K562 (cell line): Measurements from ENCODE around the gene TMEM208. TPM values are rescaled to one million over a fixed set of nuclear protein-coding genes. Genes with fewer than 3 reads are reported as not detected.
A peak's percentile ranks its signal among the peaks of the same experiment; 100 is the strongest.

Experiments
- ATAC-seq: fragments of 200-7000 bp; cut with Tn5 transposase; 3 replicates; pipeline ENCODE4 v1.9.1; 2020; ENCODE audit warnings: moderate library complexity
- BruUV-seq: library from RNA; stranded (reverse); fragments of 400-500 nt; replicated peaks from 2 replicates; lab custom pipeline; 2021; lab: Mats Ljungman, UMichigan
- CTCF ChIA-PET: fragments of 300-600 bp; formaldehyde crosslinking; extraction: SDS; loops from one replicate; lab custom pipeline; 2021; ENCODE audit warnings: low intra/inter-chr PET ratio; lab: Yijun Ruan, JAX
- POLR2A ChIA-PET: fragments of 300-600, 350-650 bp; sonication (Branson Sonifier 250); formaldehyde crosslinking; extraction: SDS; loops from one replicate; lab custom pipeline; 2021; ENCODE audit warnings: antibody characterized with exemption, inconsistent platforms; lab: Yijun Ruan, JAX
- DNase-seq, 4 experiments: peaks; one replicate each; pipeline versions ENCODE4 v3.0.0 to v3.0.0-alpha.2; 2011 to 2018; ENCODE audit warnings: low spot score in 3 of 4, mixed read lengths in 3 of 4; ENCODE audit errors: extremely low read depth in 1 of 4
- FAIRE-seq: peaks from 2 replicates; lab custom pipeline; 2011; peaks lifted over from hg19 to GRCh38; lab: Jason Lieb, UNC
- H2AFZ ChIP-seq: 2 replicates; pipeline ENCODE4 v1.6.0; 2011; ENCODE audit warnings: low read depth, low read length, control low read depth, inconsistent platforms
- H3K27ac ChIP-seq: fragments of 200-600 bp; 3 replicates; pipeline ENCODE4 v1.8.0; 2011; ENCODE audit warnings: low read depth, mild to moderate bottlenecking, control low read depth, inconsistent platforms, low read length, moderate library complexity, mixed read lengths; ENCODE audit errors: extremely low read depth
- H3K27me3 ChIP-seq, 2 experiments: fragments of 300-600 bp in 1 of 2; 2 replicates in 1 of 2; 3 replicates in 1 of 2; pipeline versions ENCODE4 v1.6.0 to v1.8.0; 2011; ENCODE audit warnings: inconsistent platforms in 2 of 2, low read length in 2 of 2, mild to moderate bottlenecking in 1 of 2, mixed read lengths in 1 of 2, moderate library complexity in 1 of 2; ENCODE audit not compliant: control insufficient read depth in 2 of 2, insufficient read depth in 2 of 2
- H3K36me3 ChIP-seq: fragments of 300-600 bp; 3 replicates; pipeline ENCODE4 v1.8.0; 2011; ENCODE audit warnings: mild to moderate bottlenecking, low read length, inconsistent platforms; ENCODE audit not compliant: control insufficient read depth, insufficient read depth
- H3K4me1 ChIP-seq, 2 experiments: fragments of 200-600 bp in 1 of 2; replicated peaks in 1 of 2; 2 replicates in 1 of 2; 3 replicates in 1 of 2; pipeline versions ENCODE4 v1.5.1 to v1.8.0; 2011; ENCODE audit warnings: inconsistent platforms in 2 of 2, low read length in 2 of 2, mild to moderate bottlenecking in 1 of 2, mixed read lengths in 1 of 2, moderate library complexity in 1 of 2; ENCODE audit not compliant: control insufficient read depth in 2 of 2, insufficient read depth in 2 of 2
- H3K4me2 ChIP-seq: 2 replicates; pipeline ENCODE4 v1.6.1; 2011; ENCODE audit warnings: low read length, control low read depth, inconsistent platforms, mixed read lengths; ENCODE audit not compliant: insufficient read depth
- H3K4me3 ChIP-seq: fragments of 200-600 bp; sonication (generic), shearing (Covaris generic); 2 replicates; pipeline ENCODE4 v1.5.1; 2016; ENCODE audit warnings: control low read depth, inconsistent platforms
- H3K79me2 ChIP-seq: fragments of 200-600 bp; 3 replicates; pipeline ENCODE4 v1.8.0; 2011; ENCODE audit warnings: low read length, inconsistent platforms; ENCODE audit not compliant: control insufficient read depth, insufficient read depth
- H3K9ac ChIP-seq, 2 experiments: 2 replicates each; pipeline versions ENCODE4 v1.6.0 to v1.6.1; 2011; ENCODE audit warnings: low read depth in 2 of 2, low read length in 2 of 2, control low read depth in 1 of 2, inconsistent platforms in 1 of 2, mild to moderate bottlenecking in 1 of 2, mixed read lengths in 1 of 2; ENCODE audit not compliant: insufficient read depth in 1 of 2
- H3K9me1 ChIP-seq: one replicate; pipeline ENCODE4 v1.6.0; 2011; ENCODE audit warnings: inconsistent platforms, mild to moderate bottlenecking, low read length, moderate library complexity; ENCODE audit not compliant: control insufficient read depth, insufficient read depth
- H3K9me3 ChIP-seq: replicated peaks from 2 replicates; pipeline ENCODE4 v1.5.1; 2011; ENCODE audit warnings: low read depth, low read length, inconsistent platforms; ENCODE audit not compliant: control insufficient read depth, insufficient read depth
- H4K20me1 ChIP-seq: replicated peaks from 2 replicates; pipeline ENCODE4 v1.6.1; 2011; ENCODE audit warnings: low read length, inconsistent platforms, mixed read lengths; ENCODE audit not compliant: control insufficient read depth, insufficient read depth
- MAFK ChIP-seq: IDR thresholded peaks from 2 replicates; pipeline ENCODE4 v1.6.1; 2011; ENCODE audit warnings: low read length, improper control_type of control experiment
- POLR2AphosphoS5 ChIP-seq: IDR thresholded peaks from 2 replicates; pipeline ENCODE4 v1.6.1; 2011; ENCODE audit warnings: mild to moderate bottlenecking, low read depth, low read length, moderate library complexity; ENCODE audit not compliant: control insufficient read depth, insufficient read depth
- RBFOX2 ChIP-seq: fragments of 200-400 bp; formaldehyde crosslinking; IDR thresholded peaks from 2 replicates; pipeline ENCODE4 v1.6.1; 2017; ENCODE audit warnings: low read depth, mild to moderate bottlenecking, low read length, moderate library complexity
- ZNF589 ChIP-seq: fragments of 200-800 bp; sonication (Bioruptor generic); IDR thresholded peaks from 2 replicates; pipeline ENCODE4 v1.6.1; 2016; ENCODE audit warnings: low read depth, missing genetic modification characterization, missing compliant biosample characterization
- WGBS: fragments of 100-300 bp; shearing (Covaris generic); methylation state at CpG from one replicate; pipeline ENCODE4 v1.1.6; 2016; ENCODE audit warnings: low coverage, mixed read lengths; ENCODE audit not compliant: insufficient coverage; ENCODE audit errors: missing lambda C conversion rate; 5-methylcytosine and 5-hydroxymethylcytosine counted together
- in situ Hi-C: fragments of 300-500 bp; cut with MboI; formaldehyde crosslinking; loops from 4 replicates; pipeline ENCODE4 v1.15.0; 2018; ENCODE audit warnings: inconsistent platforms, mixed read lengths
- intact Hi-C: fragments of 100-400 bp; cut with micrococcal nuclease; formaldehyde crosslinking; loops from 2 replicates; pipeline ENCODE4 v1.14.2; 2022
- polyA plus RNA-seq, 8 experiments: library from polyadenylated mRNA; depleted of rRNA in 4 of 8; stranded (reverse) in 5 of 8; unstranded in 3 of 8; fragments of >200 nt; fragmentation: Nextera tagmentation in 2 of 8; fragmentation: Illumina TruSeq in 1 of 8; extraction: Ambion mirVana in 2 of 8; extraction: Trizol in 1 of 8; gene quantifications; 2 replicates each; pipeline versions ENCODE4 v1.2.1 to v1.2.3, GENCODE V29; 2011 to 2014; ENCODE audit warnings: inconsistent platforms in 1 of 8, missing spikeins in 1 of 8
- total RNA-seq, 7 experiments: library from RNA; depleted of rRNA in 6 of 7; stranded (reverse); fragments of >200 nt in 6 of 7; fragmentation: Illumina TruSeq in 2 of 7; extraction: Trizol in 2 of 7; gene quantifications; 2 replicates each; pipeline versions ENCODE4 v1.2.1 to v1.2.3, GENCODE V29; 2011 to 2021; ENCODE audit warnings: low replicate concordance in 1 of 7
- TF ChIP-seq, protein P1 (sequence below): fragments of 450-650 bp; IDR thresholded peaks from 2 replicates; pipeline ENCODE4 v1.6.1; 2016
- TF ChIP-seq, protein P2 (sequence below): sonication (generic); formaldehyde crosslinking; IDR thresholded peaks from 2 replicates; pipeline ENCODE4 v1.8.0; 2022; ENCODE audit warnings: mild to moderate bottlenecking, missing genetic modification reagents
- TF ChIP-seq, protein P3 (sequence below): fragments of 450-650 bp; conservative IDR thresholded peaks from 2 replicates; pipeline ENCODE4 v1.6.1; 2016; ENCODE audit warnings: missing genetic modification characterization, low read depth, mild to moderate bottlenecking, missing compliant biosample characterization, moderate library complexity

Gene TMEM208
- total and polyA plus RNA-seq, 9 of the 15 experiments (the other 6 are each of a cell fraction or from before 2014, with no cell fraction given): 31.8 to 239 (median 54.3) TPM

DNA sequence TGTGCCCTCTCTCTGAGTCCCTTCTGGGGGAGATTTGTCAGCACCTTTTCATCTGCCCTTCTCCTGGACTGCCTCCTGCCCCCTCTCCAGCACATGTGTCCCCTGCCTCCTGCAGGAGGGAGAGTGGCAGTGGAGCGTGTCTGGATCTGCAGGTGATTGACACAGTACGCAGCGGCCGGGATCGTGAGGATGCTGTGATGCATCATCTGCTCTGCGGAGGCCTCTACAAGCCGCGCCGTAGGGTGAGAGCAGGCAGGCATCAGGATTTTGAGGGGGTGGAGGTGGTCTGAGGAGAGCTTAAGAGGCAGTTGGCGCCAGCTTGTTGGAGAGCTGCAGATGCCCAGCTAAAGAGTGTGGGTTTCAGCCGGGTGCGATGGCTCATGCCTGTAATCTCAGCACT lies 32.8 kb downstream of the TMEM208 start:
- Histone ChIP-seq H3K36me3 (no peaks in the 10 kb centered on the region), H3K27me3 (no peaks in the 10 kb centered on the region), H3K9me3 (no peaks in the 10 kb centered on the region), H3K79me2 (no peaks in the 10 kb centered on the region), H3K9me1 (no peaks in the 10 kb centered on the region), H3K9ac (no peak overlapping the region), H3K4me2 (no peak overlapping the region), H3K4me3 (no peak overlapping the region), H2AFZ (no peak overlapping the region), H4K20me1 (no peaks in the 10 kb centered on the region), H3K4me1 (peaks cover 9 to 23% of the 10 kb centered on the region in 2 experiments; a peak in 4 of 5 replicates), H3K27ac (no peak overlapping the region)
- no peak for ATAC-seq
- CTCF ChIA-PET: interaction anchor here (0.7 to 2.1 kb wide), 4 partner anchors 19 to 139 kb away, joined by 4 to 18 read pairs (median 9); partner anchors contain the start of gene PLEKHG4
- POLR2A ChIA-PET: interaction anchor here (1.2 to 1.6 kb wide), 2 partner anchors 126 to 301 kb away, joined by 3 read pairs; no protein-coding TSS in a partner anchor
- in situ Hi-C loops: no loop called here
- TF ChIP-seq ZNF589 (CRISPR knock-in tag) (no peak), RBFOX2 (no peak), POLR2AphosphoS5 (no peak), MAFK (no peak)
- TF ChIP-seq, protein P1, sequence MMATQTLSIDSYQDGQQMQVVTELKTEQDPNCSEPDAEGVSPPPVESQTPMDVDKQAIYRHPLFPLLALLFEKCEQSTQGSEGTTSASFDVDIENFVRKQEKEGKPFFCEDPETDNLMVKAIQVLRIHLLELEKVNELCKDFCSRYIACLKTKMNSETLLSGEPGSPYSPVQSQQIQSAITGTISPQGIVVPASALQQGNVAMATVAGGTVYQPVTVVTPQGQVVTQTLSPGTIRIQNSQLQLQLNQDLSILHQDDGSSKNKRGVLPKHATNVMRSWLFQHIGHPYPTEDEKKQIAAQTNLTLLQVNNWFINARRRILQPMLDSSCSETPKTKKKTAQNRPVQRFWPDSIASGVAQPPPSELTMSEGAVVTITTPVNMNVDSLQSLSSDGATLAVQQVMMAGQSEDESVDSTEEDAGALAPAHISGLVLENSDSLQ: peak; percentile 38; the same call in 1 of the 2 replicates
- TF ChIP-seq, protein P2, sequence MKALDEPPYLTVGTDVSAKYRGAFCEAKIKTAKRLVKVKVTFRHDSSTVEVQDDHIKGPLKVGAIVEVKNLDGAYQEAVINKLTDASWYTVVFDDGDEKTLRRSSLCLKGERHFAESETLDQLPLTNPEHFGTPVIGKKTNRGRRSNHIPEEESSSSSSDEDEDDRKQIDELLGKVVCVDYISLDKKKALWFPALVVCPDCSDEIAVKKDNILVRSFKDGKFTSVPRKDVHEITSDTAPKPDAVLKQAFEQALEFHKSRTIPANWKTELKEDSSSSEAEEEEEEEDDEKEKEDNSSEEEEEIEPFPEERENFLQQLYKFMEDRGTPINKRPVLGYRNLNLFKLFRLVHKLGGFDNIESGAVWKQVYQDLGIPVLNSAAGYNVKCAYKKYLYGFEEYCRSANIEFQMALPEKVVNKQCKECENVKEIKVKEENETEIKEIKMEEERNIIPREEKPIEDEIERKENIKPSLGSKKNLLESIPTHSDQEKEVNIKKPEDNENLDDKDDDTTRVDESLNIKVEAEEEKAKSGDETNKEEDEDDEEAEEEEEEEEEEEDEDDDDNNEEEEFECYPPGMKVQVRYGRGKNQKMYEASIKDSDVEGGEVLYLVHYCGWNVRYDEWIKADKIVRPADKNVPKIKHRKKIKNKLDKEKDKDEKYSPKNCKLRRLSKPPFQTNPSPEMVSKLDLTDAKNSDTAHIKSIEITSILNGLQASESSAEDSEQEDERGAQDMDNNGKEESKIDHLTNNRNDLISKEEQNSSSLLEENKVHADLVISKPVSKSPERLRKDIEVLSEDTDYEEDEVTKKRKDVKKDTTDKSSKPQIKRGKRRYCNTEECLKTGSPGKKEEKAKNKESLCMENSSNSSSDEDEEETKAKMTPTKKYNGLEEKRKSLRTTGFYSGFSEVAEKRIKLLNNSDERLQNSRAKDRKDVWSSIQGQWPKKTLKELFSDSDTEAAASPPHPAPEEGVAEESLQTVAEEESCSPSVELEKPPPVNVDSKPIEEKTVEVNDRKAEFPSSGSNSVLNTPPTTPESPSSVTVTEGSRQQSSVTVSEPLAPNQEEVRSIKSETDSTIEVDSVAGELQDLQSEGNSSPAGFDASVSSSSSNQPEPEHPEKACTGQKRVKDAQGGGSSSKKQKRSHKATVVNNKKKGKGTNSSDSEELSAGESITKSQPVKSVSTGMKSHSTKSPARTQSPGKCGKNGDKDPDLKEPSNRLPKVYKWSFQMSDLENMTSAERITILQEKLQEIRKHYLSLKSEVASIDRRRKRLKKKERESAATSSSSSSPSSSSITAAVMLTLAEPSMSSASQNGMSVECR: no peak
- TF ChIP-seq, protein P3, sequence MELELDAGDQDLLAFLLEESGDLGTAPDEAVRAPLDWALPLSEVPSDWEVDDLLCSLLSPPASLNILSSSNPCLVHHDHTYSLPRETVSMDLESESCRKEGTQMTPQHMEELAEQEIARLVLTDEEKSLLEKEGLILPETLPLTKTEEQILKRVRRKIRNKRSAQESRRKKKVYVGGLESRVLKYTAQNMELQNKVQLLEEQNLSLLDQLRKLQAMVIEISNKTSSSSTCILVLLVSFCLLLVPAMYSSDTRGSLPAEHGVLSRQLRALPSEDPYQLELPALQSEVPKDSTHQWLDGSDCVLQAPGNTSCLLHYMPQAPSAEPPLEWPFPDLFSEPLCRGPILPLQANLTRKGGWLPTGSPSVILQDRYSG: no peak
- no TSS peak for BruUV-seq
- intact Hi-C loops: loop anchor here (1.0 to 5.0 kb wide), 4 partner anchors 19 to 208 kb away; no protein-coding TSS in a partner anchor
- no peak for FAIRE-seq
- no peak for DNase-seq
- 81% methylated on average over 9 of the region's 12 CpGs for WGBS
